ENCODE data around the gene GMDS.

GMDS gene

DNA sequence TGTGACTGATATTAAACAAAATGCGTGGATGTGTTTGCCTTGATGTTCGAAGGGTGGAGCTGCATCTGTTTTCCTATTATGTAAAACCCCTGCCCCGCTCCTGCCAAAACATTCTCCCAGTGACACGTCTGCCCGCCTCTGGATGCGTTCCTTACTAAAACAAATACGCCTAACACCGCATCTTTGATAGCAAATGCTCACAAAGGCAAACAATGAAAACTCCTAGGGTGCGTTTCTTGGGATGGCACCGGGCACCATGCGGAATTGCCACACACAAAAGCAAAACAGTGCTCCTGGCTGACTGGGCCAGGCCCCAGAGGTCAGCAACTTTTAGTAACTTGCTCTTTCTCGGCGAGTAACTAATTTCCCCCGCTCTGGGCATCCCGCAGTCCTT is 644.6 kb downstream of the GMDS start:
- DNase-seq (ENCODE audit: low read depth) = no peak
- TF ChIP-seq CTCF (IDR thresholded peaks at IDR 0.05; ENCODE audit: control insufficient read depth, insufficient read depth, low read depth, low read length, missing control alignments) = no peak

GRCh38 chr6:1600063-1600763 is 645.2 kb downstream of the GMDS start:
- no peak for TF ChIP-seq CTCF (IDR thresholded peaks at IDR 0.05; ENCODE audit: control insufficient read depth, insufficient read depth, low read depth, low read length, missing control alignments)
- H3K4me3 ChIP-seq (ENCODE audit: control insufficient read depth, low read depth, low read length) = no peak overlapping the region
- no peak for DNase-seq (ENCODE audit: low read depth)

More for the DNA sequence above, 644.6 kb downstream of the GMDS start:
- H3K4me3 ChIP-seq (ENCODE audit: control insufficient read depth, low read depth, low read length) = no peak overlapping the region

DNA sequence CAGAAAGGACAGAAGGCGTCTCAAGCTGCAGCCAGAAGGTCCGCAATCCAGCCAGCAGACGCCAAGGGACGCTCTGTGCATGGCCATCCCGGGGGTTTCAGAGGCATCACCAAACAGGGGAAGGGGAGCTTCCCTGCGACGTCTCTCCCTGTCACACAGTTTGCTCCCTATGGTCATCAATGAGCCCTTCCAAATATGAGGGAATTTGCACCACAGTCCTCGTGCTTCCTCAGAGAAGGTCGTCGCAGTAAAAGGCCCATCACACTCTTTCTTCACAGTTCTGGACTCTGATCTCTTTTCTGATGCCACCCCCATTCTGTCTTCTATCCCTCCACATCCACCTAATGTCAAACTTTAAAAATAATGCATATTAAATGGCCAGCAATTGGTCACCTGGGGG is 645.9 kb downstream of the GMDS start:
- no peak overlapping the region for H3K4me3 ChIP-seq (ENCODE audit: control insufficient read depth, low read depth, low read length)
- no peak for DNase-seq (ENCODE audit: low read depth)
- TF ChIP-seq CTCF (IDR thresholded peaks at IDR 0.05; ENCODE audit: control insufficient read depth, insufficient read depth, low read depth, low read length, missing control alignments) = no peak

GRCh38 chr6:1598886-1599285 is 646.5 kb downstream of the GMDS start:
- H3K4me3 ChIP-seq (ENCODE audit: control insufficient read depth, low read depth, low read length) = no peak overlapping the region
- DNase-seq (ENCODE audit: low read depth) = no peak
- TF ChIP-seq CTCF (IDR thresholded peaks at IDR 0.05; ENCODE audit: control insufficient read depth, insufficient read depth, low read depth, low read length, missing control alignments) = no peak

GRCh38 chr6:1598433-1598832 is 647.0 kb downstream of the GMDS start:
- no peak overlapping the region for H3K4me3 ChIP-seq (ENCODE audit: control insufficient read depth, low read depth, low read length)
- TF ChIP-seq CTCF (IDR thresholded peaks at IDR 0.05; ENCODE audit: control insufficient read depth, insufficient read depth, low read depth, low read length, missing control alignments) = no peak

GRCh38 chr6:1597924-1598323 is 647.5 kb downstream of the GMDS start:
- DNase-seq (ENCODE audit: low read depth) = no peak
- TF ChIP-seq CTCF (IDR thresholded peaks at IDR 0.05; ENCODE audit: control insufficient read depth, insufficient read depth, low read depth, low read length, missing control alignments) = no peak
- no peak overlapping the region for H3K4me3 ChIP-seq (ENCODE audit: control insufficient read depth, low read depth, low read length)

More at GRCh38 chr6:1598433-1598832, 647.0 kb downstream of the GMDS start:
- no peak for DNase-seq (ENCODE audit: low read depth)

All from AG09309 (cell line).